Medulla oblongata (tissue), 1 donor: ENCODE measurements around the gene ATL3.
"Not testable (repeated sequence)": the region's sequence is repeated elsewhere in the genome, so short reads cannot be mapped to it uniquely, and the experiment has no call there.

Experiments
- DNase-seq: peaks from one replicate; pipeline ENCODE4 v3.0.0-alpha.2; 2015; ENCODE audit errors: extremely low spot score

ATL3 gene

DNA sequence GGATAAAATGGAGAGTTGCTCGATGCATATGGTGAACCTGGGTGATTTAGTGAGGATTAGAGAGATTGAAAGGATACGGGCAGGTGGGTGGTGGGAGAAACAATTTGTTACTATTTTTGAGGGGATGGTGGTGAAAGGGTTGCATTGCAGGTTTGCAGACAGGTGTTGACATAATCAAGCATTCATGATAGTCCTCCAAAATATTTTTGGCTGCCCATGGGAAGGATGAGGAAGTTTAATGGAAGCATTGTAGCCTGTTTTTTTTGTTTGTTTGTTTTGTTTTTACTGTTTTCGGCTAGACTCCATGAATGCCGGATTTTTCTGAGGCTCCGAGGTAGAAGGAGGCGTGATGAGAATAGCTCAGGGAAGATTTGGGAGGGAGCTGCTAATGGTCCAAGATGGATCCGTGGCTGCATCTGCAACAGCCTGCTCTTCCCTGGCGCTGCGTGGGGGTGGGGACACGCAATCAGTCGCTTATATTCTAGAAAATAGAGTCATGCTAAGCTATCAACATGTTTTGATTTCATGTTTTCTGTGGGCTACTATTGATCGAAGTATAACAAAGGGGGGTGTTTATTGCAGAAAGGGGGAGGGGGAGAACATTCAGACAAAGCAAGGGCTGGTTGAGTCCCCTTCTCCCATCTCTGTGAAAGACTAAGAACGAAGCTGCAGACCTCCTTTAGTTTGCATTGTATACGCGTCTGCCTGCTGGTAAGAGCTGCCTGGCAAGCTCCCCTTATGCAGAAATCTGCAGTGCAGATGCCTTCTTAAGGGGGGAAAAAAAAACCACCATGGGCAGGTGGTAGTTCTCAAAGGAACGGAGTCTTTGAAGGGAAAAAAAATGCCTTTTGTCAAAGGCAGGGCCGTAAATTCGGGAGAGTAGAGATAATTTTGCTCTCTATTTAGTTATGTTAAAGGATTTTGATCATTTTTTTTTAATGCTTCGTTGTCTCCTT lies 11.2 kb upstream of the ATL3 start:
- peak; percentile 71 for DNase-seq

DNA sequence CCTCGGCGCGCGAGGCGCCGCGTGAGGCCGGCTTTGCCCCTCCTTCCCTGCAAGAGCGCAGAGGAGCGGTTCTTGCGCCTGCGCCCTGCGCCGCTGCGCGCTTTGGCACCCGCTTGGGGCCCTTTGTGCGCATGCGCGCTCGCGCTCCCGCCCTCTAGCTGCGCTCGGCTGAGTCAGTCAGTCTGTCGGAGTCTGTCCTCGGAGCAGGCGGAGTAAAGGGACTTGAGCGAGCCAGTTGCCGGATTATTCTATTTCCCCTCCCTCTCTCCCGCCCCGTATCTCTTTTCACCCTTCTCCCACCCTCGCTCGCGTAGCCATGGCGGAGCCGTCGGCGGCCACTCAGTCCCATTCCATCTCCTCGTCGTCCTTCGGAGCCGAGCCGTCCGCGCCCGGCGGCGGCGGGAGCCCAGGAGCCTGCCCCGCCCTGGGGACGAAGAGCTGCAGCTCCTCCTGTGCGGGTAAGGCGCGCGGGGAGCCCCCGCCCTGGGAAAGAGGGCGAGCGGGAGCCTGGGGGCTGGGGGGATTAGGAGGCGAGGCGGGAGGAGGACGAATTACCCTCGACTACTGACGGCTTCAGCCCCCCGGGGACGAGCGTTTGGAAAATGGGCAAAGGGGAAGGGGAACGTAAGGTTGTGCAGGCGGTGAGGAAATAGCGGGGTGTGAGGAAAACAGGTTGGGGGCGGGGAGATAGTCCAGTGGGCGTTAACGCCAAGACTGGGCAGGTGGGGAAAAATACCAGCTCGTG lies 10.3 kb upstream of the ATL3 start, which contains the start of gene RTN3:
Gene RTN3 (plus strand): TSS at position 180 of the 745 bp plus-strand sequence. CDS start 137 bp downstream, at position 317.
- DNase-seq, result peak; percentile 98

DNA sequence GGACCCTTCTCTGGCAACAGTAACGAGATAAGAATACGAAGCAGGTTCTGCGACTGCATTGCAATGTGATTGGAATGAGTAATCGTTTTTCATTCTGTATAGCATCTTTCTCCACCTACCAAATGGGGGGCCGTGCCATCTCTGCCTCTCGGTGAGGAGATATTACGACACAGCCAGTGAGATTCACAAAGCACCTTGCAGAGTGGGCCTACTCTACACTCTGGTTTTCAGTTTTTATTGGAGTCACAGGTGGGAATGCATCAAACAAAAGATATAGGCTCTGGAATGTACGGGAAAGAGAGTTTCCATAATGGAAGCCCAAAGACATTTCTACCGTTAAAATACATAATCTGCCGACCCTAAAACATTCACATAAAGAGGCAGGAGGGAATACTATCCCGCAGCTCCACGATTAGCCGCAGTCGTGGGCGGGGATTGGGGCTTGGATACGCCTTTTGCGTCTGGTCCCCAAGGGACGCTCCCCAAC lies 9.7 kb upstream of the ATL3 start:
- DNase-seq, result no peak

DNA sequence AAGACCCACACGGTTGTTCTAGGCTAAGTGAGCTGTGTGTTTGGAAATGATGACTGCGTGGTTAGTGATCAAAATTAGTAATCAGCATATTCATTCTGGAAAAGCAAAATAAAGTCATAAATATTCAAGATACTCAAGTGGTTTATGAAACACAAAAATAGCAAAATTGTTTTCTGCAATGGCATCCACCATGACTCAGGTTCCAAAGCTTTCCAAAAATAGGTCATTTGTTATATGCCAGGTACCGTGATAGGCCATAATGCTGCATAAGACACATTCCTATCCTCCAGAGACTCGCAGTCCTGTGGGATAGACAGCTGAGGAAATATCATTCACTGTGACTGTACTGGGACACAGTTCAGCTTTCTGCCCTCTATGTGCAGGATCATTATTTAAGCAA lies 2.4 kb upstream of the ATL3 start:
- no peak for DNase-seq

DNA sequence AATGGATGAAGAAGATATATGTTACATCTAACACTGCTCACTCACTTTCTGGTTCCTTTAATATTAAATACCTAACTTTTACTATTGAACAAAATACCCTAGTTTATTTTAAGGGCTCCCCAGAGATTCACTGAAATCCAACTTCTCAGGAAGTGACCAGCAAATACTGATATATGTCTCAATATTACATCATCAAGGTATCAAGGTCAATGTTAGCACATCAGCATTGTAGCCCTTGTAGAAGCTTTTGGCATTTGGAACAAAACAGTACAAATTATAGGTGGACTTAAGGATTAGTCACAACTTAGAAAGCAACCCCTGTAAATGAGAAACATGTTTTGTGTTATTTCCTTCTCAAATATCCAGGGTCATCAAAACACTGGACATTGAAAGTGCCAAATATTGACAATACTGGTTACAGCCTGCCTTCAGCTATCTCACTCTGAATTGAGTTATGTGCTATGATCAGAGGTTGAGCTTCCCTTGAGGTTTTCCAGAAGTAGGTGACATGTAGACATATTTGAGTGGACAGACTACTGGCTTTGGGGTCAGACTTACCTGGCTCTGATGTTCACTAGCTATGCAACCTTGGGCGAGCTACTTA lies 1.9 kb upstream of the ATL3 start:
- DNase-seq, result no peak

DNA sequence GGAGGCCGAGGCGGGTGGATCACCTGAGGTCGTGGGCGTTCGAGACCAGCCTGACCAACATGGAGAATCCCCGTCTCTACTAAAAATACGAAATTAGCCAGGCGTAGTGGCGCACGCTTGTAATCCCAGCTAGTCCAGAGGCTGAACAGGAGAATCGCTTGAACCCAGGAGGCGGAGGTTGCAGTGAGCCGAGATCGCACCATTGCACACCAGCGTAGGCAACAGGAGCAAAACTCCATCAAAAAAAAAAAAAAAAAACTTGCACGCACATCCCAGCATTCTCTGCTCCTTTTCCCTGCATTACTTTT lies 934 bp upstream of the ATL3 start:
- no peak for DNase-seq

DNA sequence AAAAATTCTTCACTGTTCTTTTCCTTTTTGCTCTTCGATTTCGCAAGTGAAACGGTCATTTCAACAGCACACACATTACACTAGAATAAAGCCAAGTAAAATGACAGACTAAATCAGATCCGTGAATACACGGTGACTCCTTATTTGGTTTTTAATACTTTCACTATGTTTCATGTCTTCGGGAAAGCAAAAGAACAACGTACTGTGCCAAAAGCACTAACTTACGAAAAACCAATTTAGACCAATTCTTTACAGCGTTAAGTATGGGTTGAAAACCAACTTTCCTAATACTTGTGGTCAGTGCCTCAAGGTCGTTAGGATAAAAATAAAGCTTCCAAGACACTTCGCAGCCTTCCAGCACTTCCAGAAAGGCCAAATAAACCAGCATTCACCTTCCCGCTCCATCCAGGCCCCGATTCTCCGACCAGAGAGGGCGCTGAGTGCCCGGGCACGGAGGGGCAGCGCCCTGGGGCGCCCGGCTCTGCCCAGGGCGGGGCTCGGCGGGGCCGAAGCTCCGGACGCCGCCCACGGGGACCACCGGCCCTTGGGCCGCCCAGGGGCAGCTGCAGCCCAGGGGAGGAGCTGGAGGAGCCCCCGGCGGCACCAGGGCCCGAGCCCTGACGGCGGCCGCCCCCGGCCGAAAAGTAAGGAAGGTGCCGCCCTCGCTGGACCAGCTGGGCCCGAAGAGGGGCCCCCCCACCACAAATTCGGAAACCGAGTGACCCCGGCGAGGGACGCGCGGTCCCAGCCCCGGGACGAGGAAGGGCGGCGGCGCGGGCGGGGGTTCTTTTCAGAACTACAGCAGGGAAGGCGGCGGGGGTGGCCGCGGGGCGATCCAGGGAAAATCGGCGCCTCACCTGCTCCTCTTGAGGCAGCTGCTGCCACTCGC lies 499 bp downstream of the ATL3 start:
- peak; percentile 88 for DNase-seq

DNA sequence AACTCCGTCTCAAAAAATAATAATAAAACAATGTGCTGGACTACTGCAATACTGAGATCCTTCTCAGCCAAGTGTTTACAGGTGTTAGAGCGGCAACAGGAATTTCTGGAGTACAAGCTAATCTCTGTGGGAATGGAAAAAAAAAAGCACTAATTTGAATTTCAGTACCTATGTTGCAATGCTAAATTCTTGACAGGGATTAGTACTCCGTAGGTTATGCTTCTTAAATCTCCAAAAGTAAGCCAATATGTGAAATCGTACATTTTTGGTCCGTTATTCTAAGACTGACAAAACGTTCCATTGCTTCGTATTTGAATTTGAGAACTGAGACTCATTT lies 1.1 kb downstream of the ATL3 start:
- no peak for DNase-seq

DNA sequence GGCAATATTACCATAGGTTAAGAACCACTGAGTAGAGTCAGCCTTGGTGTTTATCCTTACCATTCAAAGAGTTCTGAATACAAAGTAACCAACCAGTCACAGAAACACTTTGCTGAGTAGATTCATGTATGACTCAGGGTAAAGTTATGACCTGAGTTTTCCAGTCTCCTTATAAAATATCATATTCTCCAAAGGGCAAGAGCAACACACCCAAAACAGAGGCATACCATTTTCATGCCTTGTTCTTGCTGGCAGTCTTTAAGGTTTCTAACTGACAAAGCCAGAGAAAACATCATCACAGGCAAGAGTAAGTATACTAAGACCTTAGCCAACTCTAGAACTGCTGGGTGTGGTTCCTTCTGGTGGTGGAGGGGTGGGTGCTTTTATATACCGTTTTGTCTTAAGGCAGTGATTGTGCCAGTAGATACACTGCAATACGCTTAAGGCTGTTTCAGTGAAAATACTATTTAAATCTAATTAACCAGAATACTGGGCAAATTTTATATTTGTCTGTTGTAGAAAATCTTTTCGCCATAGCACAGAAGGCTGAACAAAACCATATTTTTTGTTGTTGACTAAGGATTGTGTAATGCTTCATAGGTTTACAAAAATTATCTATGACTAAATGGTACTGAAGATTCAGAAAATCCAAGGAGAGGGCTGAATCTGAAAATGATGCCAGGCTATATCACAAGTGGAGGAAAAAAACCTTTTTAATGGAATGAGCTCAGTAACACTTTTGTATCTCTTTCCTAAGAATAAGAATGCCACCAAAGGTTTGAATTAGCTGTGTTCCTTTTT lies 3.0 kb downstream of the ATL3 start:
- no peak for DNase-seq

DNA sequence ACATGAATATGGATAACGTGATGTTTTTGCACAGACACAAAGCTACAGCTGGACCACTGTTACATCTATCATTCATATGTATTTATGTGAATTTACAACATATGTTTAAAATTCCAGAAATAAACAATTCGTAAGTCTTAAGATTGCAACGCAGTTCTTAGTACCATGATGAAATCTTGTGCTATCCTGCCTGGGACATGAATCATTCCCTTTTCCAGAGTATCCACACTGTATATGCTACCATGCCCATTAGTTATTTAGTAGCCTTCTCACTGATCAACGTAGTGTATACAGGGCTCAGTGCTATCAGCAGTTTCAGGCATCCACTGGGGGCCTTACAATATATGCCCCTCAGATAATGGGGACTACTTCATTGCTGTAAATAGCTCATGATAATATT lies 4.3 kb downstream of the ATL3 start:
- no peak for DNase-seq

DNA sequence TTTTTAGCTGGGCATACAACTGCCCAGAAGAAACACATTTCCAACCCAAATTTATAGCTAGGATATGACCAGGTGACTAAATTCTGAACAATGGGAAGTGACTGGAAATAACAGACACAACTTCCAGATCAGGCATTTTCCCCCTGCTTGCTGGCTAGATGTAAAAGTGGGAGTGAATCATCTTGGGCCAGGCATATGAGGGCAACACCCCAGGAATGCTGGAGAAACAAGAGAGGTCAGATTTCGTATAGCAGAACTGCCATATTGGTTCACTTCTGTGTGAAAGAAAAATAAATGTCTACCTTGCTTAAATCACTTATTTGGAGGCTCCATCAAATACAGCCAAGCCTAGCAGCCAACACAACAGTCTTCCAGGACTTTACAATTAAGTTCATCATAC lies 7.4 kb downstream of the ATL3 start:
- DNase-seq, result no peak

DNA sequence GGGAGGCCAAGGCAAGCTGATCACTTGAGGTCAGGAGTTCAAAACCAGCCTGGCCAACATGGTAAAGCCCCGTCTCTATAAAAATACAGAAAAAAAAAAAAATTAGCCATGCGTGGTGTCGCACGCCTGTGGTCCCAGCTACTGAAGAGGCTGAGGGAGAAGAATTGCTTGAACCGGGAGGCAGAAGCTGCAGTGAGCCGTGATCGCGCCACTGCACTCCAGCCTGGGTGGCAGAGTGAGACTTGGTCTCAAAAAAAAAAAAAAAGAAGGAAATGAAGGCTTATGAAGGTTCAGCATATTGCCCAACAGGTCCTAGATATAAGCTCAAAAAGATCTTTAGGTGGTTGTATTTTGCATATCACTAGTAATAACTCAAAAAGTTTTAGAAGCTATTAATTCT lies 10.2 kb downstream of the ATL3 start:
- DNase-seq, result no peak

DNA sequence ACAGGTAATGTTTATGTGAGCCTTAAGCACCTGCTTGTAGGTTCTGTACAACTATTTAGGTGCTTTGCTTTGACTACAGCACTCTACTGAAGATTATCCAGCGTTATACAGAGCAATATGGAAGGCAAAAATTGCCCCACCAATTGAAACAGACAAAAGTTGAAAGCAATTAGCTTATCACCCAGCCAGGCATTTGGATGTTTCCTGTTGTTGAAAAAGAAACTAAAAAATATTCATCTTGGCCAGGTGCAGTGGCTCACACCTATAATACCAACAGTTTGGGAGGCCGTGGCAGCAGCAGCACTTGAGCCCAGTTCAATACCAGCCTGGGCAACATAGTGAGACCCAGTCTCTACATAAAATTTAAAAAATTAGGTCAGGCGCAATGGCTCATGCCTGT lies 18.5 kb downstream of the ATL3 start:
- DNase-seq, result no peak

DNA sequence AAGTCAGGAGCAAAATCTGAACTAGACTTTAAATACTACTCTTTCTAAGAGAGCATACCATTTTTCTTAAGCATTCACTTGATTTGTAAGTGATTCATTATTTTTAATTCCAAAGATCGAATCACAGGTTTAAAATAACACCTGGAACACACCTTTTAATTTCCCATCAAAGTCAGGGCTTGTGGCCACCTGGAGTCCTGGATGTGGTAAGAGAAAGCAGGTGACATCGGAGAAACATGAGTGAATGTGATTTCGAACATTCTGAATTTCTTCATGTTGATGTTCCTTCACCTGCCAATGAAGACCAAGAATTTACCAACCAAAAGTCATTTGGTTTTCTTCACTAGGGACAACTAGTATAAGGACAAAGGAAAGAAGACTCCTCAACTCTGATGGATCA lies 28.0 kb downstream of the ATL3 start:
- no peak for DNase-seq

DNA sequence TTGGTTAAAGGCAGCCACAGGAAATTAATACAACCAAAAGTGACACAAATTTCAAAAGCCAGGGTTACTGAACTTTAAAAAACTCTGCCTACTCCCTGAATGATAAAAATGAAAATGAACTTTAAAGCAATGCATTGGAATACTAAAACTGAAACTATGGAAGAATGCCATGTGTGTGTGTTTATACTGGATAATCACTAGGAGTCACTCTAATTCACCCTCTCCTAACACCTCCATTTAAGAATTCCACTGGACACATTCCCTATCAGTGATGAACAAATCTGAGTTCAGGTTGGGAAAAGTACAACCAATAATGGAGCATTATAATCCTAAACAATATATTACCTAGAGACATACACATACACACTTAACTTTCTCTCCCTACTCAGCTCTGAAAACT lies 29.4 kb downstream of the ATL3 start:
- DNase-seq, result no peak

DNA sequence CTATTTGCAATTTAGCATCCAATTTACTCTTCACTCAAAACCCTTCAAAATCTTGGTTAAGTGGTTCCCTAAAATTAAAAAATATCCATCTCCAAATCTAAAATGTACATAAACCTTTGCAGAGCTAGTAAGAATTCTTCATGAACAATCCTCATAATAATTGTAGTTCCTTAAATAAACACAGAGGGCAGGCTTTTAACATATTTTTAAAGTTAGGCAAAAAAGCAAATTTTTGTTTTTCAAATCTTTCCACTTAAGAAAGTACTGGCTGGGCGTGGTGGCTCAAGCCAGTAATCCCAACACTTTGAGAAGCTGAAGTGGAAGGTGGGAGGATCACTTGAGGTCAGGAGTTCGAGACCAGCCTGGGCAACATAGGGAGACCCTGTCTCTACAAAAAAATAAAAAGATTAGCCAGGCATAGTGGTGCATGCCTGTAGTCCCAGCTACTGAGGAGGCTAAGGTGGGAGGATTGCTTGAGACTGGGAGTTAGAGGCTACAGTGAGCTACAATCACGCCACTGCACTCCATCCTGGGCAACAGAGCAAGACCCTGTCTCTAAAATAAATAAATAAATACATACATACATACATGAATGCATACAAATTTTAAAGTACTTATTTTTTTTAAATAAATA lies 31.9 kb downstream of the ATL3 start:
- DNase-seq, result peak; percentile 33

DNA sequence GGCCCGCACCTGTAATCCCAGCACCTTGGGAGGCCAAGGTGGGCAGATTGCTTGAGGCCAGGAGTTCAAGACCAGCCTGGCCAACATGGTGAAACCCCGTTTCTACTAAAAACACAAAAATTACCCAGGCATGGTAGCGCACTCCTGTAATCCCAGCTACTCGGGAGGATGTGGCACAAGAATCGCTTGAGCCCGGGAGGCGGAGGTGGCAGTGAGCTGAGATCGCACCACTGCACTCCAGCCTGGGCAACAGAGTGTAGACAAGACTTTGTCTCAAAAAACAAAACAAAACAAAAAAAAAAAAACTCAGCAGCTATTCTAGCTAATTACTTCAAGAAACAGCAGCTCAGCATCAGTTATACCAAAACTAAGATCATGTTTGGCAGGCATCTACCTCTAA lies 32.7 kb downstream of the ATL3 start:
- not testable (repeated sequence) for DNase-seq

DNA sequence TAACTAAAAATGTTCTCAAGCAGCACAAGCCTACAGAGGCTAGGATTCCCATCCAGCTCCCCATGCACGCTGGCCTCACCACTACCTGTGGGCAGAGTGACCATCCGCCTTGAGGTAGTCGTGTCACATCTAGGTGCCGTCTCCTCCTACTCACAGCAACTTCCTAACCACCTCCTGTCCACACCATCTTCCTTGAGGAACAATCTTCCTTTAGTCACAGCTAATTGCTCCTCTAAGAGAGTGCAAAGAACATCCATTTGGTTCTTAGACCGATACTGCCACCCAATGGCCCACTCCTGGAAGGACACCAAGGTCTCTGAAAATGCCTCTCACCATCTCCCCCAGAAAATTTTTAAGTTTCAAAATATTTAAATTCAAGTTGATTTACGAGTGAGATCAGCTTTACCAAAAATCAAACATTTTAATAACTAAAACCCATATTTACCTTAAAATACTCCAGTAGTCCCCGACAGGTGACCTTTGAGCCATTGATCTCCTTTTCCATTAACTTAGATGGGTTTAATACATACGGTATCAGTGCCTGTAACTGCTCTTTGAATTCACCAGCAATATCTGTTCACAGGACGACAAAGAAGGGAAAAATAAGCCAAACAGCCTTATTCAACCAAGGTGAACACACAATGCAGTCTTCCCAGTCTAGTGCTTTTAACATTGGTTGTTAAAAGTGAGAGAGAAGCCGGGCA lies 35.3 kb downstream of the ATL3 start:
- peak; percentile 91 for DNase-seq

DNA sequence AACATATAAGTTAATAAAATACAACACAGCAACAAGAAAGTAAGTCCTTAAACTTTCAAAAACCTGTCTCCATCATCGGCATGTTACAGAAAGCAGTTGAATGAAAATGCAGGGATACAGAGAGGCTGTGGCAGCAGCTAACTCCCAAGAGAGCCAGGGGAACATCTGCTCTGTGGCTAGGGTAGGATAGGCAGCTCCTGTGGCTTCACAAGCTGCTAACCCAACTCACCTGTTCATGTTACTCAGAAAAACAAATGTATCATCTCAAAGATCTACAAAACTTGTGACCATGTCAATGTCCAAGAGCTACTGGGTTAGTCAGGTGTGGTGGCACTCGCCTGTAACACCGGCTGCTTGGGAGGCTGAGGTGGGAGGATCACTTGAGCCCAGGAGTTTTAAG lies 41.8 kb downstream of the ATL3 start:
- no peak for DNase-seq
